ENCODE results near the gene COMT.
"Not testable (repeated sequence)": the region's sequence is repeated elsewhere in the genome, so short reads cannot be mapped to it uniquely, and the experiment has no call there.

Gene COMT

GRCh38 chr22:19921544-19922081, 20.0 kb upstream of the COMT start:
- TF ChIP-seq, protein P1, sequence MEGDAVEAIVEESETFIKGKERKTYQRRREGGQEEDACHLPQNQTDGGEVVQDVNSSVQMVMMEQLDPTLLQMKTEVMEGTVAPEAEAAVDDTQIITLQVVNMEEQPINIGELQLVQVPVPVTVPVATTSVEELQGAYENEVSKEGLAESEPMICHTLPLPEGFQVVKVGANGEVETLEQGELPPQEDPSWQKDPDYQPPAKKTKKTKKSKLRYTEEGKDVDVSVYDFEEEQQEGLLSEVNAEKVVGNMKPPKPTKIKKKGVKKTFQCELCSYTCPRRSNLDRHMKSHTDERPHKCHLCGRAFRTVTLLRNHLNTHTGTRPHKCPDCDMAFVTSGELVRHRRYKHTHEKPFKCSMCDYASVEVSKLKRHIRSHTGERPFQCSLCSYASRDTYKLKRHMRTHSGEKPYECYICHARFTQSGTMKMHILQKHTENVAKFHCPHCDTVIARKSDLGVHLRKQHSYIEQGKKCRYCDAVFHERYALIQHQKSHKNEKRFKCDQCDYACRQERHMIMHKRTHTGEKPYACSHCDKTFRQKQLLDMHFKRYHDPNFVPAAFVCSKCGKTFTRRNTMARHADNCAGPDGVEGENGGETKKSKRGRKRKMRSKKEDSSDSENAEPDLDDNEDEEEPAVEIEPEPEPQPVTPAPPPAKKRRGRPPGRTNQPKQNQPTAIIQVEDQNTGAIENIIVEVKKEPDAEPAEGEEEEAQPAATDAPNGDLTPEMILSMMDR (IDR thresholded peaks at IDR 0.05; ENCODE audit: low read depth, low read length) = no peak
- Histone ChIP-seq H3K4me3 (ENCODE audit: low read depth, low read length) (no peak overlapping the region), H3K36me3 (no peaks in the 10 kb centered on the region; the same call in 1 of the 2 replicates), H3K27me3 (ENCODE audit: insufficient read depth, low read depth, severe bottlenecking) (no peaks in the 10 kb centered on the region), H3K27ac (no peak overlapping the region), H3K9me3 (ENCODE audit: severe bottlenecking) (no peaks in the 10 kb centered on the region)
- no peak for DNase-seq

DNA sequence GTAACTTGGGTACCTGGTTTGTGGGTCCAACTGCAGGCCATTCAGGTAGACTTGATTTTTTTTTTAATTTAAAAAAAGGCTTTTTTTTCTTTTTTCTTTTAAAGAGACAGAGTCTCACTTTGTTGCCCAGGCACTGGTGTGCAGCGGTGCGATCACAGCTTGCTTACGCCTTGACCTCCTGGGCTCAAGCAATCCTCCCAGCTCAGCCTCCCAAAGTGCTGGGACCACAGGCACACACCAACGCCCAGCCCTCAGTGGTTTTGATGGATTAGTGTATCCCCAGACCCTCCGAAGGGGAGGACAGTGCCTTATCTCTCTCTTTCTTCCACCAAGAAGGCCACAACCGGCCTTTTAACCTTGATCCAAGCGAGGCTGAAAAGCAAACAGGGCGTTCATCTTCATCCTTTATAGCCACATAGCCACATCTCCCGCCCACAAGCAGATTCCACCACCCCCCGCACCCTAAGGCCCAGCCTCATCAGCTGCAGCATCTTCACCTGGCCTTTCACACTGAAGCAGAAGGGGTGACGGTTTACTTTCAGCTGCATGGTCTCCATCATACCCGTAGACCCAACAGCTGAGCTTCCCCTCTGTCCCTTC, 17.6 kb upstream of the COMT start:
- DNase-seq = no peak
- no peaks in the 10 kb centered on the region for H3K9me3 ChIP-seq (ENCODE audit: severe bottlenecking)
- H3K4me3 ChIP-seq (ENCODE audit: low read depth, low read length) = no peak overlapping the region
- no peak overlapping the region for H3K27ac ChIP-seq
- TF ChIP-seq, protein P1 (IDR thresholded peaks at IDR 0.05; ENCODE audit: low read depth, low read length) = no peak
- H3K36me3 ChIP-seq = no peaks in the 10 kb centered on the region
- no peaks in the 10 kb centered on the region for H3K27me3 ChIP-seq (ENCODE audit: insufficient read depth, low read depth, severe bottlenecking)

DNA sequence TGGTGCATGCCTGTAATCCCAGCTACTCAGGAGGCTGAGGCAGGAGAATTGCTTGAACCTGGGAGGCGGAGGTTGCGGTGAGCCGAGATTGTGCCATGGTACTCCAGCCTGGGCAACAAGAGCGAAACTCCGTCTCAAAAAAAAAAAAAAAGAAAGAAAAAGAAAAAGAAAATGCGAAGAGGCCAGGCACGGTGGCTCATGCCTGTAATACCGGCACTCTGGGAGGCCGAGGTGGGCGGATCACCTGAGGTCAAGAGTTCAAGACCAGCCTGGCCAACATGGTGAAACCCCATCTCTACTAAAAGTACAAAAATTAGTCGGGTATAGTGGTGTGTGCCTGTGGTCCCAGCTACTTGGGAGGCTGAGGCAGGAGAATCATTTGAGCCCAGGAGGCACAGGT, 15.5 kb upstream of the COMT start:
- not testable (repeated sequence) for H3K9me3 ChIP-seq (ENCODE audit: severe bottlenecking); H3K36me3 ChIP-seq

GRCh38 chr22:19927696-19928095, 13.9 kb upstream of the COMT start:
- Histone ChIP-seq H3K27ac (no peak overlapping the region), H3K9me3 (ENCODE audit: severe bottlenecking) (no peaks in the 10 kb centered on the region), H3K36me3 (no peaks in the 10 kb centered on the region), H3K4me3 (ENCODE audit: low read depth, low read length) (no peak overlapping the region), H3K27me3 (ENCODE audit: insufficient read depth, low read depth, severe bottlenecking) (no peaks in the 10 kb centered on the region)
- TF ChIP-seq, protein P1 (IDR thresholded peaks at IDR 0.05; ENCODE audit: low read depth, low read length) = no peak
- no peak for DNase-seq

More for the DNA sequence above, 15.5 kb upstream of the COMT start:
- not testable (repeated sequence) for DNase-seq; H3K4me3 ChIP-seq (ENCODE audit: low read depth, low read length); H3K27me3 ChIP-seq (ENCODE audit: insufficient read depth, low read depth, severe bottlenecking); H3K27ac ChIP-seq

DNA sequence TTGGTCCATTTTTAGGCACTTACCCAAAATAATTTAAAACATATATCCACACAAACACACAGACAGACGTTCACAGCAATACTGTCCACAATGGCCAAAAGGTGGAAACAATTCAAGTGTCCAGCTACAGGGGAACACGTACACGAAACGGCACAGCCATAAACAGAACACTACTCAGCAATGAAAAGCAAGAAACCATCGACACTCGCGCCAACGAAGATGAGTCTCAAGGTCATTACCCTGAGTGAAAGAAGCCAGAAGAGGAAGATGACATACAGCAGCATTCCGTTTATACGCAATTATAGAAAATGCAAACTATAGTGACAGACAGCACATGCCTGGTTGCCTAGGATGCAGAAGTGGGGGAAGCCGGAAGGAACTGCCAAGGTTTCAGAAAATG, 13.4 kb upstream of the COMT start:
- H3K27me3 ChIP-seq (ENCODE audit: insufficient read depth, low read depth, severe bottlenecking) = no peaks in the 10 kb centered on the region
- H3K9me3 ChIP-seq (ENCODE audit: severe bottlenecking) = no peaks in the 10 kb centered on the region
- no peak overlapping the region for H3K4me3 ChIP-seq (ENCODE audit: low read depth, low read length)
- no peak overlapping the region for H3K27ac ChIP-seq
- no peaks in the 10 kb centered on the region for H3K36me3 ChIP-seq
- TF ChIP-seq, protein P1 (IDR thresholded peaks at IDR 0.05; ENCODE audit: low read depth, low read length) = no peak
- no peak for DNase-seq

- H3K36me3 ChIP-seq = no peaks in the 10 kb centered on the region
- DNase-seq = no peak
- no peaks in the 10 kb centered on the region for H3K9me3 ChIP-seq (ENCODE audit: severe bottlenecking)
- no peak overlapping the region for H3K4me3 ChIP-seq (ENCODE audit: low read depth, low read length)
- H3K27me3 ChIP-seq (ENCODE audit: insufficient read depth, low read depth, severe bottlenecking) = no peaks in the 10 kb centered on the region
- H3K27ac ChIP-seq = no peak overlapping the region
- TF ChIP-seq, protein P1 (IDR thresholded peaks at IDR 0.05; ENCODE audit: low read depth, low read length) = no peak
Measured at GRCh38 chr22:19929586-19930550, 11.7 kb upstream of the COMT start.
